MM.1S (cell line): ENCODE results near the gene CTSZ.

Source experiments
- EZH2 ChIP-seq: fragments of 300-600 bp; sonication (generic); optimal IDR thresholded peaks from 2 replicates; pipeline ENCODE3; 2017; ENCODE audit warnings: low read depth, mild to moderate bottlenecking, antibody characterized with exemption, low read length, mixed read lengths
- EZH2phosphoT487 ChIP-seq: fragments of 300-600 bp; sonication (generic); IDR thresholded peaks from 2 replicates; pipeline ENCODE4 v1.6.1; 2018; ENCODE audit warnings: antibody characterized with exemption, low read length
- TF ChIP-seq, protein P1 (sequence below): fragments of 300-600 bp; sonication (generic); IDR thresholded peaks from 2 replicates; pipeline ENCODE4 v1.5.1; 2016; ENCODE audit warnings: antibody characterized with exemption, low read length, mixed read lengths

DNA sequence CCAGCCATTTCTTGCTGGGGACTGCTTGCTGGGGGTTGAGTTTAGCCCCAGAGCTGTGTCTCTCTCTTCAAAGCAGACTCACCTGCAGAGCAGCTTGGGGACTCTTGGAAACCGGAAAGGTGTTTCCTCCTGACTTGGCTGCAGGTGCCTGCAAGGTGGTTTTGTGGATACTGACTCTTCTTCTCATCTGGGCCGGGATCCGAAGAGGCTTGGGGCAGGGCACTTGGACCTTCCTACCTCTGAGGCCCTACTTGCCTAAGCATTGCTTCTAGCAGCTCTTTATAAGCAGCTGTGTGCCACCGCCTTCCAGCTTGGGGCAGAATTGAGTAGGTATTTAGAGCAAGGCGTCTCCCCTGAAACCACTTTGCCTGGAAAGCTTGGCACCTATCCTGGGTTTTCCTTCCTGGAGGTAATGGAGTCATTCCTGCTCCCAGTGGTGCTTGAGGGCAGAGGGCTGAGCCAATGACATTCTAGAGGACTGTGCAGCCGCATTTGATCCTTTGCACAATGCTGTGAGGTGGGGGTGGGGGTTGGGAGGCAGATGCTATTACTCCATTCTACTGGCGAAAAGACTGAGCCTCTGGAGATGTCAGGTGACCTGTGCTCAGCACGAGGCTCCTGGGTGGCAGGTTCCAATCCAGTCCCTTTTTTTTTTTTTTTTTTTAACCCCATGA is 3.4 kb upstream of the CTSZ start:
- TF ChIP-seq, protein P1, sequence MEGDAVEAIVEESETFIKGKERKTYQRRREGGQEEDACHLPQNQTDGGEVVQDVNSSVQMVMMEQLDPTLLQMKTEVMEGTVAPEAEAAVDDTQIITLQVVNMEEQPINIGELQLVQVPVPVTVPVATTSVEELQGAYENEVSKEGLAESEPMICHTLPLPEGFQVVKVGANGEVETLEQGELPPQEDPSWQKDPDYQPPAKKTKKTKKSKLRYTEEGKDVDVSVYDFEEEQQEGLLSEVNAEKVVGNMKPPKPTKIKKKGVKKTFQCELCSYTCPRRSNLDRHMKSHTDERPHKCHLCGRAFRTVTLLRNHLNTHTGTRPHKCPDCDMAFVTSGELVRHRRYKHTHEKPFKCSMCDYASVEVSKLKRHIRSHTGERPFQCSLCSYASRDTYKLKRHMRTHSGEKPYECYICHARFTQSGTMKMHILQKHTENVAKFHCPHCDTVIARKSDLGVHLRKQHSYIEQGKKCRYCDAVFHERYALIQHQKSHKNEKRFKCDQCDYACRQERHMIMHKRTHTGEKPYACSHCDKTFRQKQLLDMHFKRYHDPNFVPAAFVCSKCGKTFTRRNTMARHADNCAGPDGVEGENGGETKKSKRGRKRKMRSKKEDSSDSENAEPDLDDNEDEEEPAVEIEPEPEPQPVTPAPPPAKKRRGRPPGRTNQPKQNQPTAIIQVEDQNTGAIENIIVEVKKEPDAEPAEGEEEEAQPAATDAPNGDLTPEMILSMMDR, result no peak
- TF ChIP-seq EZH2phosphoT487, result no peak
- no peak for TF ChIP-seq EZH2
